Measurements from ENCODE around the gene EIF3L. TPM values are rescaled to one million over a fixed set of nuclear protein-coding genes. Genes with fewer than 3 reads are reported as not detected.

Gene EIF3L
- total and polyA plus RNA-seq, 9 of the 15 experiments (the other 6 are each of a cell fraction or from before 2014, with no cell fraction given): 257 to 699 (median 368) TPM

- TF ChIP-seq SPI1 (IDR thresholded peaks at IDR 0.05; ENCODE audit: borderline replicate concordance, low read depth, low read length) (peak; percentile 7; the same call in 1 of the 2 replicates), SMARCE1 (IDR thresholded peaks at IDR 0.05) (peak; percentile 18; the same call in 1 of the 2 replicates), FOS (IDR thresholded peaks at IDR 0.05; ENCODE audit: extremely low read depth, insufficient read length) (peak; percentile 47), CREM (IDR thresholded peaks at IDR 0.05; ENCODE audit: low read depth) (peak; percentile 95), ZBTB12 (CRISPR knock-in tag; IDR thresholded peaks at IDR 0.05) (peak; percentile 53), CBFB (CRISPR knock-in tag; IDR thresholded peaks at IDR 0.05) (no peak), ZNF696 (CRISPR knock-in tag; conservative IDR thresholded peaks at IDR 0.05) (no peak), ZBTB17 (CRISPR knock-in tag; IDR thresholded peaks at IDR 0.05) (0 out of 2 replicates have a peak, but pooled peaks have one; percentile 38), POLR2H (tag; IDR thresholded peaks at IDR 0.05; ENCODE audit: low read depth) (0 out of 2 replicates have a peak, but pooled peaks have one; percentile 18), HNRNPLL (IDR thresholded peaks at IDR 0.05; ENCODE audit: low read depth, low read length, poor library complexity, severe bottlenecking) (peak; percentile 26), SMARCA5 (IDR thresholded peaks at IDR 0.05) (no peak), NFIC (IDR thresholded peaks at IDR 0.05) (peak; percentile 97), ESRRA (IDR thresholded peaks at IDR 0.05; ENCODE audit: borderline replicate concordance, low read depth) (peak; percentile 39; the same call in 1 of the 2 replicates), MXI1 (IDR thresholded peaks at IDR 0.05; ENCODE audit: low read depth, low read length) (peak; percentile 56; the same call in 1 of the 2 replicates), POLR2G (IDR thresholded peaks at IDR 0.05; ENCODE audit: low read depth, low read length) (peak; percentile 91)
Measured at GRCh38 chr22:37807410-37808293, 41.6 kb upstream of the EIF3L start, which contains the start of gene GCAT (continued).

All from K562 (cell line).